Right atrium auricular region (tissue), 2 donors: Measurements from ENCODE around the gene RBM23. TPM values are rescaled to one million over a fixed set of nuclear protein-coding genes. Genes with fewer than 3 reads are reported as not detected.
"Not testable (repeated sequence)": the region's sequence is repeated elsewhere in the genome, so short reads cannot be mapped to it uniquely, and the experiment has no call there.

Experiments used
- DNase-seq: peaks from one replicate; pipeline ENCODE4 v3.0.0-alpha.2; 2019; ENCODE audit warnings: low spot score
- H3K27ac ChIP-seq, 2 donors: fragments of 200-600 bp; sonication (generic); 1 replicate in 1 of 2; 2 replicates in 1 of 2; pipeline ENCODE4 v1.5.1; 2016 to 2019
- H3K27me3 ChIP-seq, 2 donors: fragments of 200-600 bp; sonication (generic); one replicate each; pipeline versions ENCODE4 v1.5.1 to v1.6.0; 2017 to 2019
- H3K36me3 ChIP-seq: fragments of 200-600 bp; sonication (generic); one replicate; pipeline ENCODE4 v1.5.1; 2016
- H3K4me1 ChIP-seq, 2 donors: fragments of 200-600 bp; sonication (generic); one replicate each; pipeline versions ENCODE4 v1.5.1 to v1.6.0; 2017 to 2019
- H3K4me3 ChIP-seq, 2 donors: fragments of 200-600 bp; sonication (generic); 1 replicate in 1 of 2; 2 replicates in 1 of 2; pipeline ENCODE4 v1.5.1; 2017 to 2019; ENCODE audit warnings: mild to moderate bottlenecking in 1 of 2, moderate library complexity in 1 of 2
- H3K9me3 ChIP-seq, 2 donors: fragments of 200-600 bp; sonication (generic); one replicate each; pipeline ENCODE4 v1.5.1; 2019
- CTCF ChIP-seq, 2 donors: fragments of 200-600 bp; sonication (generic); IDR thresholded peaks; one replicate each; pipeline ENCODE4 v1.5.1; 2019; ENCODE audit warnings: antibody characterized with exemption in 2 of 2
- total RNA-seq, 2 donors: library from RNA; depleted of rRNA; stranded (reverse); fragments of >200 nt; gene quantifications; one replicate each; pipeline ENCODE4 v1.1.0, GENCODE V29; 2016

Gene RBM23
- total RNA-seq, 2 donors from 2014 or later, result 76.5 to 774 TPM

- Histone ChIP-seq H3K4me1 (no peaks in the 10 kb centered on the region), H3K27me3 (no peaks in the 10 kb centered on the region), H3K27ac (no peak overlapping the region), H3K36me3 (no peaks in the 10 kb centered on the region), H3K9me3 (no peaks in the 10 kb centered on the region), H3K4me3 (no peak overlapping the region)
- no peak for TF ChIP-seq CTCF (IDR thresholded peaks at IDR 0.05)
- DNase-seq, result no peak
Observed at GRCh38 chr14:22861651-22862050, 57.3 kb downstream of the RBM23 start.

GRCh38 chr14:22860377-22860776, 58.6 kb downstream of the RBM23 start:
- H3K9me3 ChIP-seq, H3K4me1 ChIP-seq, H3K4me3 ChIP-seq, H3K36me3 ChIP-seq, DNase-seq, H3K27ac ChIP-seq, H3K27me3 ChIP-seq: not testable (repeated sequence)

- Histone ChIP-seq H3K27ac (no peak overlapping the region), H3K36me3 (no peaks in the 10 kb centered on the region), H3K27me3 (no peaks in the 10 kb centered on the region), H3K4me3 (no peak overlapping the region), H3K4me1 (peaks cover 0 to 16% of the 10 kb centered on the region in 2 donors), H3K9me3 (no peaks in the 10 kb centered on the region)
- no peak for TF ChIP-seq CTCF (IDR thresholded peaks at IDR 0.05)
- no peak for DNase-seq
Observed at GRCh38 chr14:22856428-22856827, 62.5 kb downstream of the RBM23 start.

- Histone ChIP-seq H3K27ac (no peak overlapping the region), H3K4me1 (peaks cover 0 to 29% of the 10 kb centered on the region in 2 donors), H3K27me3 (no peaks in the 10 kb centered on the region), H3K36me3 (no peaks in the 10 kb centered on the region), H3K4me3 (no peak overlapping the region), H3K9me3 (no peaks in the 10 kb centered on the region)
- DNase-seq, result no peak
- no peak for TF ChIP-seq CTCF (IDR thresholded peaks at IDR 0.05)
Observed at GRCh38 chr14:22854963-22855724, 63.8 kb downstream of the RBM23 start.

GRCh38 chr14:22854296-22854695, 64.7 kb downstream of the RBM23 start:
- not testable (repeated sequence) for H3K36me3 ChIP-seq, H3K4me3 ChIP-seq, H3K9me3 ChIP-seq, H3K27ac ChIP-seq, H3K27me3 ChIP-seq, DNase-seq
- H3K4me1 ChIP-seq, result peaks cover 0 to 37% of the 10 kb centered on the region in 2 donors

- no peaks in the 10 kb centered on the region for H3K27me3 ChIP-seq
- H3K4me1 ChIP-seq, result peaks cover 0 to 49% of the 10 kb centered on the region in 2 donors
- DNase-seq, result peak; percentile 94
- peak overlapping the region; percentile 12 to 34 for H3K27ac ChIP-seq
- no peaks in the 10 kb centered on the region for H3K36me3 ChIP-seq
- peak; percentile 90 to 93 for TF ChIP-seq CTCF (IDR thresholded peaks at IDR 0.05)
- peak overlapping the region; percentile 35 to 46 for H3K4me3 ChIP-seq
- no peaks in the 10 kb centered on the region for H3K9me3 ChIP-seq
Observed at GRCh38 chr14:22852940-22853767, 65.8 kb downstream of the RBM23 start.
